WTC11 (cell line): ENCODE measurements around the gene THRA.

Experiments
- ETV6 ChIP-seq: sonication (generic); formaldehyde crosslinking; IDR thresholded peaks from 2 replicates; pipeline ENCODE4 v1.8.1; 2022; ENCODE audit warnings: mild to moderate bottlenecking, missing genetic modification reagents
- GABPB1 ChIP-seq: sonication (generic); formaldehyde crosslinking; IDR thresholded peaks from 2 replicates; pipeline ENCODE4 v1.8.1; 2023; ENCODE audit warnings: mild to moderate bottlenecking, missing genetic modification reagents
- MXD4 ChIP-seq: fragments of 250-450 bp; sonication (Bioruptor Pico); IDR thresholded peaks from 2 replicates; pipeline ENCODE4 v1.8.0; 2021; ENCODE audit warnings: mild to moderate bottlenecking, moderate library complexity, borderline replicate concordance
- NFE2L1 ChIP-seq: sonication (generic); formaldehyde crosslinking; IDR thresholded peaks from 2 replicates; pipeline ENCODE4 v1.8.1; 2023; ENCODE audit warnings: missing genetic modification reagents
- NR3C1 ChIP-seq: sonication (generic); formaldehyde crosslinking; conservative IDR thresholded peaks from 2 replicates; pipeline ENCODE4 v1.8.1; 2023; ENCODE audit warnings: low read depth, mild to moderate bottlenecking, missing genetic modification reagents
- RELA ChIP-seq: sonication (generic); formaldehyde crosslinking; IDR thresholded peaks from 2 replicates; pipeline ENCODE4 v1.8.1; 2022; ENCODE audit warnings: missing genetic modification reagents, mild to moderate bottlenecking, borderline replicate concordance
- RORB ChIP-seq: fragments of 250-450 bp; sonication (Bioruptor Pico); IDR thresholded peaks from 2 replicates; pipeline ENCODE4 v1.9.0; 2021; ENCODE audit warnings: mild to moderate bottlenecking
- TEAD4 ChIP-seq: sonication (generic); formaldehyde crosslinking; IDR thresholded peaks from 2 replicates; pipeline ENCODE4 v1.8.0; 2022; ENCODE audit warnings: mild to moderate bottlenecking, missing genetic modification reagents
- ZBTB21 ChIP-seq: sonication (generic); formaldehyde crosslinking; IDR thresholded peaks from 2 replicates; pipeline ENCODE4 v1.8.1; 2023; ENCODE audit warnings: mild to moderate bottlenecking, missing genetic modification reagents, borderline replicate concordance
- TF ChIP-seq, protein P1 (sequence below): fragments of 200-600 bp; IDR thresholded peaks from 2 replicates; pipeline ENCODE4 v1.8.0; 2022; ENCODE audit warnings: antibody characterized with exemption
- TF ChIP-seq, protein P2 (sequence below): sonication (generic); formaldehyde crosslinking; IDR thresholded peaks from 2 replicates; pipeline ENCODE4 v1.8.1; 2022; ENCODE audit warnings: missing genetic modification reagents, borderline replicate concordance
- TF ChIP-seq, protein P3 (sequence below): fragments of 250-450 bp; sonication (Bioruptor Pico); conservative IDR thresholded peaks from 2 replicates; pipeline ENCODE4 v1.9.0; 2021; ENCODE audit warnings: mild to moderate bottlenecking
- TF ChIP-seq, protein P4 (sequence below): sonication (generic); formaldehyde crosslinking; IDR thresholded peaks from 2 replicates; pipeline ENCODE4 v1.8.0; 2022; ENCODE audit warnings: mild to moderate bottlenecking, missing genetic modification reagents
- TF ChIP-seq, protein P5 (sequence below): sonication (generic); formaldehyde crosslinking; IDR thresholded peaks from 2 replicates; pipeline ENCODE4 v1.8.1; 2023; ENCODE audit warnings: mild to moderate bottlenecking, missing genetic modification reagents, moderate library complexity

DNA sequence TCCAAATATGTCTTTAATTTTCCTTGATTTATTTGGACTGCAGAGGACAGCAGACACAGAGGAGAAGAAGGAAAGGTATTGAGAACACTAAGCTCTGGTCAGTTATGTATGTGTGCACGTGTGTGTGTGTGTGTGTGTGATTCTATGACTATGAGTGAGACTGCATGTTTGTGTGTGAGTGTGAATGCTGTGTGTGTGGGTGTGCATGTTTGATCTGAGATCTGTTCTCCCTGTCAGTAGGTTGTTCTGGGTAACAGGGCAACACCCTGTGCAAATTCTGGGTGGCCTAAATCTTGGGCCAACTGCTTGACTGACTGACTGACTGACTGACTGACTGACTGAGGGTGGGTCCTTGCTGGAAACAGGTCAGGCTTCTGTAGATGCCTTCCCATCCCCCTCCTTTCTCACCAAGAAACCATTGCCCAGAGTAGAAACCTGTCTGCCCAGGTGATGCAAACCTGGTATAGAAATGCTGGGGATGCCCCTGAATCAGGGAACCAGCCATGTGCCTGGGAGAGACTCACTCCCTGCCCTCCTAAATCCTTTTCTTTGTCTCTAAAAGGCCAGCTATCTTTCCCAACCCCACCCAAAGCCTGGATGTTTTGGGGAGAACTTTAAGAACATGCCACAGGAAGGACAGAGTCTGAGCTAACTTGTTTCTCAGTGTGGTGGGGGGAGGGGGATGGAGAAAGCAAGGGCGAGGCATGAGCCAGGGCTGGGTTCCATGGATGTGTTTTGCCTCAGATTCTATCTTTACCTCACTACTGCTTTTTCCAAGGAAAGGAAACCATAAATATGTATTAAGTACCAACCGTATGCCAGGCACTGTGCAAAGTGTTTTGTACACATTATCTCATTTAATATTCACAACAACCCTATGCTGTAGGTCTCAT lies 42.1 kb downstream of the THRA start:
- TF ChIP-seq, protein P1, sequence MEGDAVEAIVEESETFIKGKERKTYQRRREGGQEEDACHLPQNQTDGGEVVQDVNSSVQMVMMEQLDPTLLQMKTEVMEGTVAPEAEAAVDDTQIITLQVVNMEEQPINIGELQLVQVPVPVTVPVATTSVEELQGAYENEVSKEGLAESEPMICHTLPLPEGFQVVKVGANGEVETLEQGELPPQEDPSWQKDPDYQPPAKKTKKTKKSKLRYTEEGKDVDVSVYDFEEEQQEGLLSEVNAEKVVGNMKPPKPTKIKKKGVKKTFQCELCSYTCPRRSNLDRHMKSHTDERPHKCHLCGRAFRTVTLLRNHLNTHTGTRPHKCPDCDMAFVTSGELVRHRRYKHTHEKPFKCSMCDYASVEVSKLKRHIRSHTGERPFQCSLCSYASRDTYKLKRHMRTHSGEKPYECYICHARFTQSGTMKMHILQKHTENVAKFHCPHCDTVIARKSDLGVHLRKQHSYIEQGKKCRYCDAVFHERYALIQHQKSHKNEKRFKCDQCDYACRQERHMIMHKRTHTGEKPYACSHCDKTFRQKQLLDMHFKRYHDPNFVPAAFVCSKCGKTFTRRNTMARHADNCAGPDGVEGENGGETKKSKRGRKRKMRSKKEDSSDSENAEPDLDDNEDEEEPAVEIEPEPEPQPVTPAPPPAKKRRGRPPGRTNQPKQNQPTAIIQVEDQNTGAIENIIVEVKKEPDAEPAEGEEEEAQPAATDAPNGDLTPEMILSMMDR, result no peak
- TF ChIP-seq, protein P2, sequence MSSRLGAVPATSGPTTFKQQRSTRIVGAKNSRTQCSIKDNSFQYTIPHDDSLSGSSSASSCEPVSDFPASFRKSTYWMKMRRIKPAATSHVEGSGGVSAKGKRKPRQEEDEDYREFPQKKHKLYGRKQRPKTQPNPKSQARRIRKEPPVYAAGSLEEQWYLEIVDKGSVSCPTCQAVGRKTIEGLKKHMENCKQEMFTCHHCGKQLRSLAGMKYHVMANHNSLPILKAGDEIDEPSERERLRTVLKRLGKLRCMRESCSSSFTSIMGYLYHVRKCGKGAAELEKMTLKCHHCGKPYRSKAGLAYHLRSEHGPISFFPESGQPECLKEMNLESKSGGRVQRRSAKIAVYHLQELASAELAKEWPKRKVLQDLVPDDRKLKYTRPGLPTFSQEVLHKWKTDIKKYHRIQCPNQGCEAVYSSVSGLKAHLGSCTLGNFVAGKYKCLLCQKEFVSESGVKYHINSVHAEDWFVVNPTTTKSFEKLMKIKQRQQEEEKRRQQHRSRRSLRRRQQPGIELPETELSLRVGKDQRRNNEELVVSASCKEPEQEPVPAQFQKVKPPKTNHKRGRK (CRISPR knock-in tag), result no peak
- TF ChIP-seq ZBTB21, result no peak
- TF ChIP-seq MXD4, result no peak
- TF ChIP-seq RELA (CRISPR knock-in tag), result no peak
- TF ChIP-seq TEAD4, result no peak
- no peak for TF ChIP-seq NR3C1 (CRISPR knock-in tag)
- no peak for TF ChIP-seq NFE2L1 (CRISPR knock-in tag)
- TF ChIP-seq, protein P3, sequence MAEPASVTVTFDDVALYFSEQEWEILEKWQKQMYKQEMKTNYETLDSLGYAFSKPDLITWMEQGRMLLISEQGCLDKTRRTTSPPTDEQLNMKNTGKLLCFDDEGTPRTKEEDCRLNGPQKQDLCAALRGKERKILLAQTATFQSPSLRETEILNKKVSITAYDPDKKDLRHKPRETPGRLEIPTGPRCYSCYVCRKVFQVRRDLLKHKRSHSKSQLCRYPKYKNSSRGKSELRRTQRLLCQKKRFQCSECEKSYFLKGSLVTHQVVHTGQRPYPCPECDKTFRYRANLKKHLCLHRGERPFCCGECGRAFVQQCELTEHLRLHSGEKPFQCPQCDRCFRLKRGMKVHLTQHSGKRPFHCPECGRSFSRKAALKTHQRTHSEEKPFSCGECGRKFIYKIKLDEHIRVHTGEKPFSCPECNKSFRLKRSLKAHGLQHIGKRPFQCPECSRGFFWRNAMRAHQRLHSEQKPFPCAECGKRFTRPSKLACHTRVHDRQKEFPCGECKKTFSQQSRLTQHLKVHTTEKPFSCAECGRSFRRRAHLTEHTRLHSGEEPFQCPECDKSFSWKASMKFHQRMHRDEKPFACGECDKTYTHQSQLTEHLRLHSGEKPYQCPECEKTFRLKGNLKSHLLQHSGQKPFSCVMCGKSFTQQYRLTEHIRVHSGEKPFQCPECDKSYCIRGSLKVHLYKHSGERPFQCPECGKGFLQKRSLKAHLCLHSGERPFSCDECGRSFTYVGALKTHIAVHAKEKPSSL, result no peak
- no peak for TF ChIP-seq ETV6 (CRISPR knock-in tag)
- no peak for TF ChIP-seq GABPB1 (CRISPR knock-in tag)
- TF ChIP-seq RORB (CRISPR knock-in tag), result no peak
- TF ChIP-seq, protein P4, sequence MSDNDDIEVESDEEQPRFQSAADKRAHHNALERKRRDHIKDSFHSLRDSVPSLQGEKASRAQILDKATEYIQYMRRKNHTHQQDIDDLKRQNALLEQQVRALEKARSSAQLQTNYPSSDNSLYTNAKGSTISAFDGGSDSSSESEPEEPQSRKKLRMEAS (CRISPR knock-in tag), result no peak
- TF ChIP-seq, protein P5, sequence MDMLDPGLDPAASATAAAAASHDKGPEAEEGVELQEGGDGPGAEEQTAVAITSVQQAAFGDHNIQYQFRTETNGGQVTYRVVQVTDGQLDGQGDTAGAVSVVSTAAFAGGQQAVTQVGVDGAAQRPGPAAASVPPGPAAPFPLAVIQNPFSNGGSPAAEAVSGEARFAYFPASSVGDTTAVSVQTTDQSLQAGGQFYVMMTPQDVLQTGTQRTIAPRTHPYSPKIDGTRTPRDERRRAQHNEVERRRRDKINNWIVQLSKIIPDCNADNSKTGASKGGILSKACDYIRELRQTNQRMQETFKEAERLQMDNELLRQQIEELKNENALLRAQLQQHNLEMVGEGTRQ, result no peak
